MM.1S (cell line): Measurements from ENCODE around the gene CFAP57.
A peak's percentile ranks its signal among the peaks of the same experiment; 100 is the strongest.

Experiments used
- DNase-seq: peaks from one replicate; pipeline ENCODE4 v3.0.0-alpha.2; 2015
- H2AFZ ChIP-seq: fragments of 300-600 bp; sonication (generic); 2 replicates; pipeline ENCODE4 v1.6.0; 2016; ENCODE audit warnings: antibody characterized with exemption, low read length
- H3F3A ChIP-seq: fragments of 300-600 bp; sonication (generic); 2 replicates; pipeline ENCODE4 v1.6.1; 2016; ENCODE audit warnings: mild to moderate bottlenecking, antibody characterized with exemption, low read length, moderate library complexity, mixed read lengths; ENCODE audit not compliant: insufficient read depth
- H3K27ac ChIP-seq: fragments of 300-600 bp; sonication (generic); 2 replicates; pipeline ENCODE4 v1.5.1; 2016; ENCODE audit warnings: mild to moderate bottlenecking, low read length
- H3K27me3 ChIP-seq: fragments of 300-600 bp; sonication (generic); replicated peaks from 2 replicates; pipeline ENCODE4 v1.6.0; 2016; ENCODE audit warnings: low read length; ENCODE audit not compliant: insufficient read depth
- H3K36me3 ChIP-seq: fragments of 300-600 bp; sonication (generic); replicated peaks from 2 replicates; pipeline ENCODE4 v1.6.1; 2016; ENCODE audit warnings: mild to moderate bottlenecking, low read length, mixed read lengths; ENCODE audit not compliant: insufficient read depth
- H3K4me1 ChIP-seq: fragments of 300-600 bp; sonication (generic); 2 replicates; pipeline ENCODE4 v1.6.1; 2016; ENCODE audit warnings: low read length, mixed read lengths
- H3K4me2 ChIP-seq: fragments of 300-600 bp; sonication (generic); 2 replicates; pipeline ENCODE4 v1.6.0; 2016; ENCODE audit warnings: low read depth, low read length
- H3K4me3 ChIP-seq: fragments of 300-600 bp; sonication (generic); 2 replicates; pipeline ENCODE4 v1.5.1; 2016; ENCODE audit warnings: low read length, mixed read lengths
- H3K79me2 ChIP-seq: fragments of 300-600 bp; sonication (generic); 2 replicates; pipeline ENCODE4 v1.6.1; 2016; ENCODE audit warnings: mixed run types, low read length, mixed read lengths
- H3K9ac ChIP-seq: fragments of 300-600 bp; sonication (generic); 2 replicates; pipeline ENCODE4 v1.6.1; 2016; ENCODE audit warnings: low read length, mixed read lengths
- H3K9me2 ChIP-seq: fragments of 300-600 bp; sonication (generic); replicated peaks from 2 replicates; pipeline ENCODE4 v1.6.1; 2016; ENCODE audit warnings: mild to moderate bottlenecking, low read length, mixed read lengths; ENCODE audit not compliant: insufficient read depth
- H3K9me3 ChIP-seq: fragments of 300-600 bp; sonication (generic); replicated peaks from 2 replicates; pipeline ENCODE4 v1.6.1; 2016; ENCODE audit warnings: mild to moderate bottlenecking, low read length, mixed read lengths; ENCODE audit not compliant: insufficient read depth
- H4K20me1 ChIP-seq: fragments of 300-600 bp; sonication (generic); 2 replicates; pipeline ENCODE4 v1.6.1; 2016; ENCODE audit warnings: mild to moderate bottlenecking, low read length, moderate library complexity, mixed read lengths; ENCODE audit not compliant: insufficient read depth
- CTCF ChIP-seq: fragments of 300-600 bp; sonication (generic); IDR thresholded peaks from 2 replicates; pipeline ENCODE4 v1.5.1; 2016; ENCODE audit warnings: antibody characterized with exemption, low read length, mixed read lengths
- EZH2 ChIP-seq: fragments of 300-600 bp; sonication (generic); optimal IDR thresholded peaks from 2 replicates; pipeline ENCODE3; 2017; ENCODE audit warnings: low read depth, mild to moderate bottlenecking, antibody characterized with exemption, low read length, mixed read lengths
- EZH2phosphoT487 ChIP-seq: fragments of 300-600 bp; sonication (generic); IDR thresholded peaks from 2 replicates; pipeline ENCODE4 v1.6.1; 2018; ENCODE audit warnings: antibody characterized with exemption, low read length

The CFAP57 gene

GRCh38 chr1:43239484-43239883 is 67.4 kb downstream of the CFAP57 start:
- Histone ChIP-seq H3K4me1 (peaks cover 12% of the 10 kb centered on the region), H3K27ac (peak overlapping the region; percentile 46; the same call in 1 of the 2 replicates), H3K79me2 (no peaks in the 10 kb centered on the region), H3K36me3 (no peaks in the 10 kb centered on the region), H3K9me2 (no peaks in the 10 kb centered on the region), H3K9ac (no peak overlapping the region), H3K27me3 (no peaks in the 10 kb centered on the region), H4K20me1 (no peaks in the 10 kb centered on the region), H3K4me2 (peak overlapping the region; percentile 58; the same call in 1 of the 2 replicates), H3K4me3 (no peak overlapping the region), H3F3A (peaks cover 7% of the 10 kb centered on the region; the same call in 1 of the 2 replicates), H3K9me3 (no peaks in the 10 kb centered on the region), H2AFZ (peak overlapping the region; percentile 50)
- peak; percentile 63 for DNase-seq
- TF ChIP-seq EZH2, result no peak
- no peak for TF ChIP-seq CTCF
- TF ChIP-seq EZH2phosphoT487, result no peak

GRCh38 chr1:43241413-43241836 is 69.3 kb downstream of the CFAP57 start:
- Histone ChIP-seq H3K4me1 (peaks cover 12% of the 10 kb centered on the region), H3K9me2 (no peaks in the 10 kb centered on the region), H2AFZ (no peak overlapping the region), H3K27ac (no peak overlapping the region), H3K27me3 (no peaks in the 10 kb centered on the region), H3K4me3 (no peak overlapping the region), H3K79me2 (no peaks in the 10 kb centered on the region), H3F3A (peaks cover 7% of the 10 kb centered on the region; the same call in 1 of the 2 replicates), H3K9ac (no peak overlapping the region), H3K36me3 (no peaks in the 10 kb centered on the region), H3K4me2 (no peak overlapping the region), H3K9me3 (no peaks in the 10 kb centered on the region), H4K20me1 (no peaks in the 10 kb centered on the region)
- no peak for DNase-seq
- no peak for TF ChIP-seq CTCF
- TF ChIP-seq EZH2, result no peak
- no peak for TF ChIP-seq EZH2phosphoT487

- no peaks in the 10 kb centered on the region for H3K36me3 ChIP-seq
- TF ChIP-seq EZH2 (no peak), EZH2phosphoT487 (no peak), CTCF (no peak)
- no peak overlapping the region for H3K9ac ChIP-seq
- no peak overlapping the region for H2AFZ ChIP-seq
- no peaks in the 10 kb centered on the region for H3K9me3 ChIP-seq
- H3K4me3 ChIP-seq, result no peak overlapping the region
- DNase-seq, result no peak
- H3K27me3 ChIP-seq, result no peaks in the 10 kb centered on the region
- H3K79me2 ChIP-seq, result no peaks in the 10 kb centered on the region
- H3K4me2 ChIP-seq, result no peak overlapping the region
- H3K9me2 ChIP-seq, result no peaks in the 10 kb centered on the region
- peaks cover 12% of the 10 kb centered on the region for H3K4me1 ChIP-seq
- H4K20me1 ChIP-seq, result no peaks in the 10 kb centered on the region
- H3F3A ChIP-seq, result peaks cover 7% of the 10 kb centered on the region; the same call in 1 of the 2 replicates
- H3K27ac ChIP-seq, result no peak overlapping the region
Observed at GRCh38 chr1:43243299-43243698, 71.2 kb downstream of the CFAP57 start.
